Medulla oblongata (tissue), 1 donor: Measurements from ENCODE around the gene CD36.

ENCODE experiments used
- DNase-seq: peaks from one replicate; pipeline ENCODE4 v3.0.0-alpha.2; 2015; ENCODE audit errors: extremely low spot score

Gene CD36

GRCh38 chr7:80637911-80638765 is at the start of gene CD36:
Gene CD36, plus strand, starts transcription at chr7:80638642. Its CDS starts 8,099 bp downstream, at chr7:80646741.
- peak; percentile 47 for DNase-seq

DNA sequence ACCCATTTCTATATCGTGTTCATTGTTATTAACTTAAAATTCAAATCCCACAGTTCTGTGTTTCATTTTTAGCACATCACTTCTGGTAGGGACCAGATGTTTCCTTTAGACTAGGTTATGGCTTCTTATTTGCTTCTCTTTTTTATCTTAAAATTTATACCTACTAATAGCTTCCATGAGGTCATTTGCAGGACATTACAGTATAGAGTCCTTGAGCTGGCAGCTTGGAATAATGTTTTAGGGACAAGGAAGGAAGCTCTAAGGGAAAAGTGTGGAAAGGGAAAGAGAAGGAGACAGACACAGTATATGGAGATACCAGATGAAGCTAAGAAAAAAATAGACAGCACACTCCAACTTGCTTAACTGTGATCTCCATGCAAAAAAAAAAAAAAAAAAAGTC is 48.8 kb upstream of the CD36 start:
- no peak for DNase-seq

DNA sequence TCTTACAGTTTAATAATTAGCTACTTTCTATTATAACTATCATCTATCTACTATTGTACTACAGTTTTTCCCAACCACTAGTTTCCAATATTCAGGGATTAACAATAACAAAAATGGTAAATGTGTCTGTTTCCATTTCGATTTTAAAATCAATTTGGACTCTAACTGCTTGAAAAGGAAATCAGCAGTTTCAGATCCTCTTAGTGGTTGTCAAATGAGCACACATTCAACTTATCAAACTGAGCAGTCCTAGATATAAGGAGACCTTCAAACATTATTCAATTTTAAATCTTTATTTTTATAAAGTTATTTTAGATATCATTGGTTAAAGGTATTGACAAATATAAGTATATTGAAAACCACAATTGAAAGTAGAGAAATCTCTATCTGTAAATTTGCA is 46.8 kb upstream of the CD36 start:
- DNase-seq: no peak

DNA sequence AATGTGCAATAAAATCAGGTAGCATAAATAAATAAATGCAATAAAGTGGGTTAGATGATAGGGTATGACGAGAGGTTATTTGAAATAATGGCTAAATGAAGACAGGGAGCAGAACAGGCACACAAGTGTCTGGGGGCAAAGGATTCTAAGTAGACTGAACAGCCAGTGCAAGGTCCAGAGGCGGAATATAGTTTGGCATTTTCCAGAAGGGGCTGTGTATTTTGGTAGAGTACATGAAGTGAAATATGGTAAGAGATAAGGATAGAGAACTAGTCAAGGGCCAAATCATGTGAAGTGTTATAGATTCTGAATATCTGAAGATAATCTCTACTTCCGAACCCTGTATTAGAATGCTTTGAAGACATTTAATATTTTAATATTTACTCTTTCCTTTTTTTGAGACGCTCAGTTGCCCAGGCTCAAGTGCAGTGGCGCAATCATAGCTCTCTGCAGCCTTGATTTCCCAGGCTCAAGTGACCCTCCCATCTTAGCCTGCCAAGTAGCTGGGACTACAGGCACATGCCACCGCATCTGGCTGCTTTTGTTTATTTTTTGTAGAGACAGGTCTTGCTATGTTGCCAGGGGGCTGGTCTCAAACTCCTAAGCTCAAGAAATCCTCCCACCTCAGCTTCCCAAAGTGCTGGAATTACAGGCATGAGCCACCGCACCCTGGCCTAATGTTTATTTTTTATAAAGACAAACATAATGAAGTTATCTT is 44.4 kb upstream of the CD36 start:
- DNase-seq: no peak

- no peak for DNase-seq
These were observed 41.4 kb upstream of the CD36 start for GRCh38 chr7:80596933-80597517.

- DNase-seq: no peak
These were observed 40.6 kb upstream of the CD36 start for GRCh38 chr7:80597875-80598274.

GRCh38 chr7:80600046-80600445 is 38.4 kb upstream of the CD36 start:
- DNase-seq: no peak

- DNase-seq: no peak
These were observed 36.4 kb upstream of the CD36 start for GRCh38 chr7:80601999-80602398.

DNA sequence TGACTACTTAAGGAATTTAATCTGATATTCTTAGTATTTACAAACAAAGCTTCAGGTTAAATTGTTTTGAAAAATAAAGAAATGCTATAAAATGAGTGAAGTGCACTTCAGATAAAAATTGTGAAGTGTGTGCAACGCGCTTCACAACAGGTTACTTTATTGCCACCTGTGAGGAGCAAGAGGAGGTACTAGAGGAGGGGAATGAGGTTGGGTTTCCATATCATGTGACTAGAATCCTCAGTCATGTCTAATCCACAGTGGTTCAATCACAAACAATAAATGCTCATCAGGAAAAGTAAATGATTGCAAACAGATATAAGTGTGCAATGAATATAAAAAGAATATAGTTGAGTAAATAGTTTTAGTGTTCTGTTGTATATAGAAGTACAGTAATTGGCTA is 34.5 kb upstream of the CD36 start:
- no peak for DNase-seq

GRCh38 chr7:80604436-80604835 is 34.0 kb upstream of the CD36 start:
- no peak for DNase-seq

DNA sequence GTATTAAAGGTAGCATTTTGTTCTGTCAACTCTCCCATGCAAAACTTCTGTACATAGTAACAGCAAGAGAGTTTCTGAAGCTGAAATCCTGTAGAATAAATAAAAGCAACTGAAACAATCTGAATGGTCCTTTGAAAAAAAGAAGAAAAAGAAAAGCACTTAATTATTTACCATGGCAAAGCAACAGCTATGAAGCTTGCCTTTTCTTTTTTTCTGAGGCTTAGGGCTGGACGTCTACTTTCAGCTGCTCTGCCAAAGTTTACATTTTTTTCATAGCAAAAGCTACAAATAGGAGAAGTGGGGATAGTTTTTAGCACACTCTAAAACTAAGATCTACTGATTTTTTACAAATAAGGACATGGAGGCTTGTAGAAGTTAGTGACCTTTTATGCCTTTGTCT is 31.3 kb upstream of the CD36 start:
- DNase-seq: no peak

GRCh38 chr7:80608336-80608735 is 30.1 kb upstream of the CD36 start:
- DNase-seq: no peak

- DNase-seq: no peak
These were observed 28.7 kb upstream of the CD36 start for GRCh38 chr7:80609751-80610150.

- no peak for DNase-seq
These were observed 27.1 kb upstream of the CD36 start for GRCh38 chr7:80611353-80611752.

DNA sequence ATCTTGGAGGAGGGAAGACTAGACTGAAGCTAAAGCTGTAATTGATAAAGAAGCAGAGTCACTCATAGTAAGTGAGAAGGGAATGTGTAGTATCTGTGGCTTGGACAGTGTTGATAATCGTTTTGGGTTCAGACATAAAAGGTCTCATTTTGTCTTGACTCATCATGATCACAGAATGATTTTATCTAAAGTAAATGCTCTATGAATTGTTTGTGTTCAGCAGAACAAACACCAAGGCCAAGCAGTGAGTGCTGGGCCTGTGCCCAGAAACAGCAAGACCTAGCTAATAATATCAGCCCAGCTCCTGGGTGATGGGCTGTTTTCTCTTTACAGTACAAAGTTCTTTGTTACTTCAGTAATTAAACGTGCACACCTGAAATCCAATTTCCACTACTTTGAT is 26.7 kb upstream of the CD36 start:
- DNase-seq: peak; percentile 23

GRCh38 chr7:80612880-80613279 is 25.6 kb upstream of the CD36 start:
- DNase-seq: no peak

DNA sequence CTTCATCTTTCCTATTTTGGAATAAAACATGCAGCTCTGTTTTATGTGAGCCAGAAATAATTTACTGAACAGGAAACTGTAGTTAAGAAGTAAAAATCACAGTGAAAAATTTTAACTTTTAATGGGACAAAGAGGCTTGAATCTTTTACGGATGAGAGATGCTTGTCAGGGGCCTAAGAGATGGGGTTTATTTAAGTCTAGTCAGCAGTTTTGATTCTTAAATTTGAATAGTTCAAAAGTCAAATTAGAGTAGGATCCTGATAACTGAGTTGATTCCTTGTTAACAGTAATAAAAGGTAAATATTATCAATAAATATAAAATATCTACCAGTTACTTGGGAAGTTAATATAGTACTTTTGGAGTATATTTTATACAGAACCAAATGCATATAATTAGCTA is 24.9 kb upstream of the CD36 start:
- no peak for DNase-seq

DNA sequence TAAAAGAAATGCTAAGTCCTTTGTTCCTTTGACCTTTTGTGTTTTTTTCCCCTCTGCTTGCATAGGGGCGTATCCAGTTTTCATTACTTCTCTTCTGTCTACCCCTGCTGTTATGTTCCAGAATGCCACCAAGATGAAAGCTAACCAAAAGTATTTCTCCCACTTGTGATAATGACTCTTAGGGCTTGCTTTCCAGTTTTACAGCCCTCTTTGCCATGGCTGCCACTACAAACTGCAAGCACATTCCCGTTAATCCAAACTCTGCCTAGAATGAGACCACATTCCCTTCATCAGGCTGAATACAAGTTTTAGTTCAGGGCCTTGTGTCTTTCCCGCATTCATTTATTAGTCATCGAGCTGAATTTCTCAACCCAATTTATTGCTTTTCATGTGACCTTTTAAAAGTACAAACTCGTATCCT is 23.6 kb upstream of the CD36 start:
- no peak for DNase-seq

GRCh38 chr7:80618096-80618495 is 20.3 kb upstream of the CD36 start:
- DNase-seq: peak; percentile 30

DNA sequence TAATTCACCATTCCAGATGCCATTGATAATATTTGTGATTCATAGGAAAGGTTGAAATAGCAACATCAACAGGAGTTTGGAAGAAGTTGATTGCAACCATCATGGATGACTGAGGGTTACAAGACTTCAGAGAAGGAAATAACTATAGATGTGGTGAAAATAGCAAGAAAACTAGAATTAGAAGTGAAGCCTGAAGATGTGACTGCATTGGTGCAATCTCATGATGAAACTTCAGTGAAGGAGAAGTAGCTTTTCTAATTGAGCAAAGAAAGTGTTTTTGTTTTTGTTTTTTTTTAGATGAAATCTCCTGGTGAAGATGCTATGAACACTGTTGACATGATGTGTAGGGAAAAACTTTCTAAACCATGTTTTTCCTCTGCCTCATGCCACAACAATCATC is 18.7 kb upstream of the CD36 start:
- DNase-seq: no peak

- no peak for DNase-seq
These were observed 15.9 kb upstream of the CD36 start for GRCh38 chr7:80622541-80622940.

- no peak for DNase-seq
These were observed 14.8 kb upstream of the CD36 start for GRCh38 chr7:80623503-80624252.
